ENCODE results near the gene MOCOS. TPM values are rescaled to one million over a fixed set of nuclear protein-coding genes. Genes with fewer than 3 reads are reported as not detected.

MOCOS gene
- total and polyA plus RNA-seq, 2 of the 13 experiments (the other 11 are each of a cell fraction or from before 2014, with no cell fraction given): 7.7 to 15.4 TPM

DNA sequence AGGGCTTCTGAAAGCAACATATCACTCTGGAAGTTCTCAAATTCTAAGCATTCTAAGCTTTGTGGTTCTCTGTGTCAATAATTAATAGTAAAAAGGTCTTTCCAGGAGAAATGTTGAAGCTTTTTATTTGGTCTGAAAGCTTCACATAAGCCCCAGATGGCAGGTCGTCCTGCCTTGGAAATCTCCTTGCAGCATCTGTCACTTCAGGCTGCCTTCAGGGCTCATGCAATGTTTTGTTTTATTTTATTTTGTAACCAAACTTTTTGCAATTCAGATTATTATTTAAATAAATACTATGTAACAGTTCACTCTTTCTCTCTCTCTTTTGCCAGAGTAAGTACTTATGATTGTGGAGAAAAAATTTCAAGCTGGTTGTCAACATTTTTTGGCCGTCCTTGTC lies 63.5 kb downstream of the MOCOS start:
- intact Hi-C loops (cut with micrococcal nuclease; ENCODE audit: unreplicated experiment) (loop anchor here (10.0 kb wide), 1 partner anchor 66 kb away; the partner anchor contains the start of gene MOCOS), in situ Hi-C loops (cut with HindIII; ENCODE audit: extremely low pct_ligation_motif_present, low pct_unique_long_range_greater_than_20kb) (no loop called here)
- Histone ChIP-seq H4K20me1 (ENCODE audit: insufficient read depth, low read length) (no peaks in the 10 kb centered on the region), H3K4me3 (replicated peaks in 1 of 3; ENCODE audit: insufficient read depth in 1 of 3, low read depth in 2 of 3, low read length in 3 of 3) (no peak overlapping the region), H3K4me1 (ENCODE audit: insufficient read depth, low read length) (peaks cover 23% of the 10 kb centered on the region), H2AFZ (ENCODE audit: low read length) (no peak overlapping the region), H3K9ac (ENCODE audit: insufficient read depth, low read depth, low read length) (no peak overlapping the region), H3K27ac (ENCODE audit: extremely low read length, insufficient read depth, low read length) (no peak overlapping the region), H3K79me2 (ENCODE audit: insufficient read depth, low read length) (no peaks in the 10 kb centered on the region), H3K9me3 (ENCODE audit: low read length) (no peaks in the 10 kb centered on the region), H3K27me3 (ENCODE audit: control insufficient read depth in 1 of 2, insufficient read depth in 2 of 2, low read length in 2 of 2) (no peaks in the 10 kb centered on the region), H3K36me3 (replicated peaks in 1 of 2; ENCODE audit: control insufficient read depth in 1 of 2, insufficient read depth in 2 of 2, low read length in 2 of 2) (peaks cover 8 to 30% of the 10 kb centered on the region in 2 experiments), H3K4me2 (ENCODE audit: low read depth, low read length) (no peak overlapping the region)
- TF ChIP-seq ZNF644 (CRISPR knock-in tag; IDR thresholded peaks at IDR 0.05; ENCODE audit: low read depth) (no peak), ZUFSP (CRISPR knock-in tag; IDR thresholded peaks at IDR 0.05; ENCODE audit: borderline replicate concordance) (no peak), LBX2 (CRISPR knock-in tag; IDR thresholded peaks at IDR 0.05; ENCODE audit: borderline replicate concordance) (no peak), ZNF558 (CRISPR knock-in tag; IDR thresholded peaks at IDR 0.05; ENCODE audit: borderline replicate concordance) (no peak)
- WGBS (ENCODE audit: low lambda C conversion rate): 78% methylated on average over 2 of the region's 2 CpGs
- DNase-seq (ENCODE audit: low spot score): no peak
- CTCF ChIA-PET (ENCODE audit: low intra/inter-chr PET ratio, low total read pairs): no interaction called here
- FAIRE-seq: no peak
- no TSS peak for BruUV-seq (replicated peaks)
- ATAC-seq: no peak
- POLR2A ChIA-PET: no interaction called here

GRCh38 chr18:36255072-36255698 lies 67.9 kb downstream of the MOCOS start:
- Histone ChIP-seq H3K27ac (ENCODE audit: extremely low read length, insufficient read depth, low read length) (peak overlapping the region; percentile 60), H3K79me2 (ENCODE audit: insufficient read depth, low read length) (no peaks in the 10 kb centered on the region), H3K4me1 (ENCODE audit: insufficient read depth, low read length) (peaks cover 27% of the 10 kb centered on the region), H3K4me2 (ENCODE audit: low read depth, low read length) (peak overlapping the region; percentile 16), H3K4me3 (replicated peaks in 1 of 3; ENCODE audit: insufficient read depth in 1 of 3, low read depth in 2 of 3, low read length in 3 of 3) (peak overlapping the region in 1 of 3 experiments; percentile 8; a peak in 1 of 6 replicates), H3K36me3 (replicated peaks in 1 of 2; ENCODE audit: control insufficient read depth in 1 of 2, insufficient read depth in 2 of 2, low read length in 2 of 2) (peaks cover 4 to 35% of the 10 kb centered on the region in 2 experiments; a peak in 4 of 5 replicates), H3K9me3 (ENCODE audit: low read length) (no peaks in the 10 kb centered on the region), H4K20me1 (ENCODE audit: insufficient read depth, low read length) (no peaks in the 10 kb centered on the region), H2AFZ (ENCODE audit: low read length) (no peak overlapping the region), H3K9ac (ENCODE audit: insufficient read depth, low read depth, low read length) (no peak overlapping the region), H3K27me3 (ENCODE audit: control insufficient read depth in 1 of 2, insufficient read depth in 2 of 2, low read length in 2 of 2) (no peaks in the 10 kb centered on the region)
- ATAC-seq (peak; percentile 99), FAIRE-seq (peak; percentile 90), DNase-seq (ENCODE audit: low spot score) (peak; percentile 84)
- in situ Hi-C loops (cut with HindIII; ENCODE audit: extremely low pct_ligation_motif_present, low pct_unique_long_range_greater_than_20kb) (no loop called here), intact Hi-C loops (cut with micrococcal nuclease; ENCODE audit: unreplicated experiment) (loop anchor here (2.0 to 10.0 kb wide), 2 partner anchors 38 to 70 kb away; partner anchors contain the start of gene MOCOS)
- 41% methylated on average over 10 of the region's 10 CpGs for WGBS (ENCODE audit: low lambda C conversion rate)
- ChIA-PET POLR2A (interaction anchor here (1.4 kb wide), 1 partner anchor 126 kb away, joined by 5 read pairs; the partner anchor contains the start of gene SLC39A6), CTCF (ENCODE audit: low intra/inter-chr PET ratio, low total read pairs) (no interaction called here)
- BruUV-seq (replicated peaks): no TSS peak
- TF ChIP-seq ZMAT3 (CRISPR knock-in tag; conservative IDR thresholded peaks at IDR 0.05) (no peak), FOXJ3 (CRISPR knock-in tag; IDR thresholded peaks at IDR 0.05; ENCODE audit: borderline replicate concordance) (no peak), HNF4G (IDR thresholded peaks at IDR 0.05; ENCODE audit: borderline replicate concordance, low read depth, low read length) (peak; percentile 30; the same call in 1 of the 2 replicates), HNF4G (CRISPR knock-in tag; IDR thresholded peaks at IDR 0.05; ENCODE audit: borderline replicate concordance, low read depth) (no peak; the same call in 1 of the 2 replicates), IRF1 (CRISPR knock-in tag; IDR thresholded peaks at IDR 0.05; ENCODE audit: low read depth) (no peak)
- TF ChIP-seq, protein P1, sequence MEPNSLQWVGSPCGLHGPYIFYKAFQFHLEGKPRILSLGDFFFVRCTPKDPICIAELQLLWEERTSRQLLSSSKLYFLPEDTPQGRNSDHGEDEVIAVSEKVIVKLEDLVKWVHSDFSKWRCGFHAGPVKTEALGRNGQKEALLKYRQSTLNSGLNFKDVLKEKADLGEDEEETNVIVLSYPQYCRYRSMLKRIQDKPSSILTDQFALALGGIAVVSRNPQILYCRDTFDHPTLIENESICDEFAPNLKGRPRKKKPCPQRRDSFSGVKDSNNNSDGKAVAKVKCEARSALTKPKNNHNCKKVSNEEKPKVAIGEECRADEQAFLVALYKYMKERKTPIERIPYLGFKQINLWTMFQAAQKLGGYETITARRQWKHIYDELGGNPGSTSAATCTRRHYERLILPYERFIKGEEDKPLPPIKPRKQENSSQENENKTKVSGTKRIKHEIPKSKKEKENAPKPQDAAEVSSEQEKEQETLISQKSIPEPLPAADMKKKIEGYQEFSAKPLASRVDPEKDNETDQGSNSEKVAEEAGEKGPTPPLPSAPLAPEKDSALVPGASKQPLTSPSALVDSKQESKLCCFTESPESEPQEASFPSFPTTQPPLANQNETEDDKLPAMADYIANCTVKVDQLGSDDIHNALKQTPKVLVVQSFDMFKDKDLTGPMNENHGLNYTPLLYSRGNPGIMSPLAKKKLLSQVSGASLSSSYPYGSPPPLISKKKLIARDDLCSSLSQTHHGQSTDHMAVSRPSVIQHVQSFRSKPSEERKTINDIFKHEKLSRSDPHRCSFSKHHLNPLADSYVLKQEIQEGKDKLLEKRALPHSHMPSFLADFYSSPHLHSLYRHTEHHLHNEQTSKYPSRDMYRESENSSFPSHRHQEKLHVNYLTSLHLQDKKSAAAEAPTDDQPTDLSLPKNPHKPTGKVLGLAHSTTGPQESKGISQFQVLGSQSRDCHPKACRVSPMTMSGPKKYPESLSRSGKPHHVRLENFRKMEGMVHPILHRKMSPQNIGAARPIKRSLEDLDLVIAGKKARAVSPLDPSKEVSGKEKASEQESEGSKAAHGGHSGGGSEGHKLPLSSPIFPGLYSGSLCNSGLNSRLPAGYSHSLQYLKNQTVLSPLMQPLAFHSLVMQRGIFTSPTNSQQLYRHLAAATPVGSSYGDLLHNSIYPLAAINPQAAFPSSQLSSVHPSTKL (CRISPR knock-in tag; IDR thresholded peaks at IDR 0.05): peak; percentile 28; the same call in 1 of the 2 replicates
